ENCODE measurements around the gene DCHS1. TPM values are rescaled to one million over a fixed set of nuclear protein-coding genes. Genes with fewer than 3 reads are reported as not detected.

Gene DCHS1
- total and polyA plus RNA-seq, 9 of the 15 experiments (the other 6 are each of a cell fraction or from before 2014, with no cell fraction given): 0.04 to 0.49 (median 0.14) TPM; not detected in 2

DNA sequence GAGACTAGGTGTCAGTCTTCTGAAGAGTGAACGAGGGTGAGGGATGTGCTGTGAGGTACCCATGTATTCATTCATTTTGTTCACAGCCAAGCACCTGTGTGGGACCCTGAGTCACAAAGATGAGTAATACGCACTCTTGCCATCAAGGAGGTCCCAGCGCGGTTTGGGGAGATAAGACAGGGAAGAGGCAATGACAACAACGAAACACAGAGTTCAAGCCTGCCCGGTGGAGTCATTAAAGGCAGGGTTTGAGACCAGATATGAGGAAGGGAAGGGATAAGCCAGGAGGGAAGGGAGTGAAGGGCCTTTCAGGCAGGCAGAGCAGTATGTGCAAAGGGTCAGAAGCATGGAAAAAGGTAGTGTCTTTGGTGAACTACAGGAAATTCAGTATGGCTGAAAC is 4.6 kb downstream of the DCHS1 start (continued):
- TF ChIP-seq ZBTB1 (CRISPR knock-in tag; IDR thresholded peaks at IDR 0.05; ENCODE audit: borderline replicate concordance, low read depth): no peak
- TF ChIP-seq, protein P1, sequence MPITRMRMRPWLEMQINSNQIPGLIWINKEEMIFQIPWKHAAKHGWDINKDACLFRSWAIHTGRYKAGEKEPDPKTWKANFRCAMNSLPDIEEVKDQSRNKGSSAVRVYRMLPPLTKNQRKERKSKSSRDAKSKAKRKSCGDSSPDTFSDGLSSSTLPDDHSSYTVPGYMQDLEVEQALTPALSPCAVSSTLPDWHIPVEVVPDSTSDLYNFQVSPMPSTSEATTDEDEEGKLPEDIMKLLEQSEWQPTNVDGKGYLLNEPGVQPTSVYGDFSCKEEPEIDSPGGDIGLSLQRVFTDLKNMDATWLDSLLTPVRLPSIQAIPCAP (CRISPR knock-in tag; IDR thresholded peaks at IDR 0.05; ENCODE audit: borderline replicate concordance): no peak
- TF ChIP-seq, protein P2, sequence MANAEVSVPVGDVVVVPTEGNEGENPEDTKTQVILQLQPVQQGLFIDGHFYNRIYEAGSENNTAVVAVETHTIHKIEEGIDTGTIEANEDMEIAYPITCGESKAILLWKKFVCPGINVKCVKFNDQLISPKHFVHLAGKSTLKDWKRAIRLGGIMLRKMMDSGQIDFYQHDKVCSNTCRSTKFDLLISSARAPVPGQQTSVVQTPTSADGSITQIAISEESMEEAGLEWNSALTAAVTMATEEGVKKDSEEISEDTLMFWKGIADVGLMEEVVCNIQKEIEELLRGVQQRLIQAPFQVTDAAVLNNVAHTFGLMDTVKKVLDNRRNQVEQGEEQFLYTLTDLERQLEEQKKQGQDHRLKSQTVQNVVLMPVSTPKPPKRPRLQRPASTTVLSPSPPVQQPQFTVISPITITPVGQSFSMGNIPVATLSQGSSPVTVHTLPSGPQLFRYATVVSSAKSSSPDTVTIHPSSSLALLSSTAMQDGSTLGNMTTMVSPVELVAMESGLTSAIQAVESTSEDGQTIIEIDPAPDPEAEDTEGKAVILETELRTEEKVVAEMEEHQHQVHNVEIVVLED (CRISPR knock-in tag; IDR thresholded peaks at IDR 0.05): no peak
- no peak for TF ChIP-seq ZNF133 (CRISPR knock-in tag; IDR thresholded peaks at IDR 0.05)
- no peak for TF ChIP-seq SIX5 (IDR thresholded peaks at IDR 0.05; ENCODE audit: borderline replicate concordance in 1 of 2, insufficient read depth in 1 of 2, low read depth in 1 of 2, low read length in 2 of 2)
- TF ChIP-seq U2AF1 (optimal IDR thresholded peaks at IDR 0.05; ENCODE audit: low read depth, low read length): no peak
- TF ChIP-seq CXXC5 (CRISPR knock-in tag; IDR thresholded peaks at IDR 0.05): no peak
- TF ChIP-seq, protein P3, sequence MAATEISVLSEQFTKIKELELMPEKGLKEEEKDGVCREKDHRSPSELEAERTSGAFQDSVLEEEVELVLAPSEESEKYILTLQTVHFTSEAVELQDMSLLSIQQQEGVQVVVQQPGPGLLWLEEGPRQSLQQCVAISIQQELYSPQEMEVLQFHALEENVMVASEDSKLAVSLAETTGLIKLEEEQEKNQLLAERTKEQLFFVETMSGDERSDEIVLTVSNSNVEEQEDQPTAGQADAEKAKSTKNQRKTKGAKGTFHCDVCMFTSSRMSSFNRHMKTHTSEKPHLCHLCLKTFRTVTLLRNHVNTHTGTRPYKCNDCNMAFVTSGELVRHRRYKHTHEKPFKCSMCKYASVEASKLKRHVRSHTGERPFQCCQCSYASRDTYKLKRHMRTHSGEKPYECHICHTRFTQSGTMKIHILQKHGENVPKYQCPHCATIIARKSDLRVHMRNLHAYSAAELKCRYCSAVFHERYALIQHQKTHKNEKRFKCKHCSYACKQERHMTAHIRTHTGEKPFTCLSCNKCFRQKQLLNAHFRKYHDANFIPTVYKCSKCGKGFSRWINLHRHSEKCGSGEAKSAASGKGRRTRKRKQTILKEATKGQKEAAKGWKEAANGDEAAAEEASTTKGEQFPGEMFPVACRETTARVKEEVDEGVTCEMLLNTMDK (IDR thresholded peaks at IDR 0.05; ENCODE audit: borderline replicate concordance, insufficient read depth, low read depth, low read length, poor library complexity, severe bottlenecking): no peak
- TF ChIP-seq ZNF274 (IDR thresholded peaks at IDR 0.05; ENCODE audit: borderline replicate concordance, low read depth, low read length): no peak
- no peak for TF ChIP-seq ELF4 (CRISPR knock-in tag; IDR thresholded peaks at IDR 0.05)
- no peak for TF ChIP-seq C11orf30 (IDR thresholded peaks at IDR 0.05; ENCODE audit: low read depth)
- no peak for TF ChIP-seq CBX3 (IDR thresholded peaks at IDR 0.05; ENCODE audit: borderline replicate concordance in 1 of 2, low read length in 2 of 2)
- TF ChIP-seq LCOR (CRISPR knock-in tag; IDR thresholded peaks at IDR 0.05): peak; percentile 89
- TF ChIP-seq, protein P4, sequence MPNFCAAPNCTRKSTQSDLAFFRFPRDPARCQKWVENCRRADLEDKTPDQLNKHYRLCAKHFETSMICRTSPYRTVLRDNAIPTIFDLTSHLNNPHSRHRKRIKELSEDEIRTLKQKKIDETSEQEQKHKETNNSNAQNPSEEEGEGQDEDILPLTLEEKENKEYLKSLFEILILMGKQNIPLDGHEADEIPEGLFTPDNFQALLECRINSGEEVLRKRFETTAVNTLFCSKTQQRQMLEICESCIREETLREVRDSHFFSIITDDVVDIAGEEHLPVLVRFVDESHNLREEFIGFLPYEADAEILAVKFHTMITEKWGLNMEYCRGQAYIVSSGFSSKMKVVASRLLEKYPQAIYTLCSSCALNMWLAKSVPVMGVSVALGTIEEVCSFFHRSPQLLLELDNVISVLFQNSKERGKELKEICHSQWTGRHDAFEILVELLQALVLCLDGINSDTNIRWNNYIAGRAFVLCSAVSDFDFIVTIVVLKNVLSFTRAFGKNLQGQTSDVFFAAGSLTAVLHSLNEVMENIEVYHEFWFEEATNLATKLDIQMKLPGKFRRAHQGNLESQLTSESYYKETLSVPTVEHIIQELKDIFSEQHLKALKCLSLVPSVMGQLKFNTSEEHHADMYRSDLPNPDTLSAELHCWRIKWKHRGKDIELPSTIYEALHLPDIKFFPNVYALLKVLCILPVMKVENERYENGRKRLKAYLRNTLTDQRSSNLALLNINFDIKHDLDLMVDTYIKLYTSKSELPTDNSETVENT (CRISPR knock-in tag; IDR thresholded peaks at IDR 0.05): no peak
- TF ChIP-seq NCOA4 (IDR thresholded peaks at IDR 0.05; ENCODE audit: partially characterized antibody): no peak
- TF ChIP-seq MTA3 (IDR thresholded peaks at IDR 0.05; ENCODE audit: borderline replicate concordance): 0 out of 2 replicates have a peak, but pooled peaks have one; percentile 64
- no peak for TF ChIP-seq CCNT2 (IDR thresholded peaks at IDR 0.05; ENCODE audit: borderline replicate concordance, extremely low read depth, insufficient read length, low read depth, low read length)
- peak; percentile 58 for TF ChIP-seq CREM (IDR thresholded peaks at IDR 0.05; ENCODE audit: low read depth)
- TF ChIP-seq, protein P5, sequence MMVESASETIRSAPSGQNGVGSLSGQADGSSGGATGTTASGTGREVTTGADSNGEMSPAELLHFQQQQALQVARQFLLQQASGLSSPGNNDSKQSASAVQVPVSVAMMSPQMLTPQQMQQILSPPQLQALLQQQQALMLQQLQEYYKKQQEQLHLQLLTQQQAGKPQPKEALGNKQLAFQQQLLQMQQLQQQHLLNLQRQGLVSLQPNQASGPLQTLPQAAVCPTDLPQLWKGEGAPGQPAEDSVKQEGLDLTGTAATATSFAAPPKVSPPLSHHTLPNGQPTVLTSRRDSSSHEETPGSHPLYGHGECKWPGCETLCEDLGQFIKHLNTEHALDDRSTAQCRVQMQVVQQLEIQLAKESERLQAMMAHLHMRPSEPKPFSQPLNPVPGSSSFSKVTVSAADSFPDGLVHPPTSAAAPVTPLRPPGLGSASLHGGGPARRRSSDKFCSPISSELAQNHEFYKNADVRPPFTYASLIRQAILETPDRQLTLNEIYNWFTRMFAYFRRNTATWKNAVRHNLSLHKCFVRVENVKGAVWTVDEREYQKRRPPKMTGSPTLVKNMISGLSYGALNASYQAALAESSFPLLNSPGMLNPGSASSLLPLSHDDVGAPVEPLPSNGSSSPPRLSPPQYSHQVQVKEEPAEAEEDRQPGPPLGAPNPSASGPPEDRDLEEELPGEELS (CRISPR knock-in tag; IDR thresholded peaks at IDR 0.05; ENCODE audit: borderline replicate concordance): 0 out of 2 replicates have a peak, but pooled peaks have one; percentile 58

All from K562 (cell line).